ENCODE results near the gene WHRN.

The WHRN gene

GRCh38 chr9:114452219-114453165 is 52.8 kb downstream of the WHRN start:
- no peak for DNase-seq (ENCODE audit: low read depth)

GRCh38 chr9:114451707-114452031 is 53.6 kb downstream of the WHRN start:
- no peak overlapping the region for H3K4me3 ChIP-seq (ENCODE audit: low read depth, low read length)
- TF ChIP-seq CTCF (IDR thresholded peaks at IDR 0.05; ENCODE audit: low read depth, low read length, missing control alignments): no peak
- in situ Hi-C loops (cut with HindIII; ENCODE audit: low sequenced_read_pairs): no loop called here
- DNase-seq (ENCODE audit: low read depth): no peak

More at GRCh38 chr9:114452219-114453165, 52.8 kb downstream of the WHRN start:
- TF ChIP-seq CTCF (IDR thresholded peaks at IDR 0.05; ENCODE audit: low read depth, low read length, missing control alignments): no peak
- H3K4me3 ChIP-seq (ENCODE audit: low read depth, low read length): no peak overlapping the region
- in situ Hi-C loops (cut with HindIII; ENCODE audit: low sequenced_read_pairs): no loop called here

DNA sequence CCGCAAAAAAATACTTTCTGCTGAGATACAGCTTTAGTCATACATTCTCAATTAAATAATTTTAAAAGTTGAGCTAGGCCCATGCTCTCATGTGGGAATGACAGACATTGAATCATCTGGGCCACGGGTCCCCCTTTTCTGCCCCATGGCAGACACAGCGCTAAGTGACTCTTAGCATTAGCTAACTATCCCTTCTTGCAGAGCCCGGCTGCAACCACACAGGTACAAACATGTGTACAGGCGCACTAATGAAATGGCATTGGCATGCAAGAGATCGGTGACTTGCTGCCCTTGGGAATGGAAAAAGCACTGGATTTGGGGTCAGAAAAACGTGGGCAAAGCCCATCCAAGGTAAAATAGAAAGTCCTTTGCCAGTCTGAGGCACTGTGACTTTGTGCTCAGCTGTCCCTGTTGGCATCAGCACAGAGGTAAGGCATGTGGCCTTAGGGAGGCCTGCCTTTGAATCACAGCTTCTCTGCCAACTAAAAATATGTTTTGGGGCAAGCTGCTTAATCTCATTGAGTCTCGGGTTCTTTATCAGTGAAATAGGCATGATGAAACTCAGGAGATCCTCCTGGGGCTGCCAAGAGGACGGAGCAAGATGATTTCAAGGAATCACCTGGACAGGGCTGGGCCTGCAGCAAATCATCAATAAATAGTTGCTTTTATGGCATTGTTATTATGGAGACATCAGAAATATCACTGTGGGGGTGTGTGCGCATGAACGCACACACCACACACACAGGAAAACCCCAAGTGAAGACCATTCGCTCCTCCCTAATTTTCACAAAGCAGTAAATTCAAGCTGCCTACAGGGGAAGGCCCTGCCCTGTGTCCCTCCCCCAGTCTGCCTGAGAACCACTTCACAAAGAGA is 54.2 kb downstream of the WHRN start:
- in situ Hi-C loops (cut with HindIII; ENCODE audit: low sequenced_read_pairs): no loop called here
- no peak for TF ChIP-seq CTCF (IDR thresholded peaks at IDR 0.05; ENCODE audit: low read depth, low read length, missing control alignments)
- no peak overlapping the region for H3K4me3 ChIP-seq (ENCODE audit: low read depth, low read length)
- DNase-seq (ENCODE audit: low read depth): no peak

DNA sequence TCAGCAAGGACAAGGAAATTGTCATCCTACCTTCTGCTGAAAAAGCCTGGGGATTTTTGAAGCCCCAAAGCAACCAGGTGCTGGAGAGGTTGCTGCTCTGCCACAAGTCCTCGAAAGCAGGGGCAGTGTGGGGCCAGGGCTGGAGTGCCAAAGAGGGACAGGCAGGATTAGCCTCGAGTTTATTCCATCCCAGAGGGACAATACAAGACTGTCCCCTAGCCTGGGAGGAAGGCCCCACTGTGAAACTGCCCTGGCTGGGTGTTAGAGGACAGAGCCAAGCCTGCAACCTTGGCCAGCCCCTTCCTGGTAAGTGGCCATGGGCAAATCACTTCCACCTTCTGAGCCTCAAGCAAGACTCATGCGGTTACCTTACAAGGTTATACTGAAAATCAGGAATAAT is 55.1 kb downstream of the WHRN start:
- in situ Hi-C loops (cut with HindIII; ENCODE audit: low sequenced_read_pairs): no loop called here
- no peak overlapping the region for H3K4me3 ChIP-seq (ENCODE audit: low read depth, low read length)
- DNase-seq (ENCODE audit: low read depth): no peak
- no peak for TF ChIP-seq CTCF (IDR thresholded peaks at IDR 0.05; ENCODE audit: low read depth, low read length, missing control alignments)

- in situ Hi-C loops (cut with HindIII; ENCODE audit: low sequenced_read_pairs): no loop called here
- no peak for TF ChIP-seq CTCF (IDR thresholded peaks at IDR 0.05; ENCODE audit: low read depth, low read length, missing control alignments)
- no peak for DNase-seq (ENCODE audit: low read depth)
- no peak overlapping the region for H3K4me3 ChIP-seq (ENCODE audit: low read depth, low read length)
Observed at GRCh38 chr9:114449236-114449635, 56.0 kb downstream of the WHRN start.

GRCh38 chr9:114448706-114449105 is 56.6 kb downstream of the WHRN start:
- peak; percentile 33 for DNase-seq (ENCODE audit: low read depth)
- H3K4me3 ChIP-seq (ENCODE audit: low read depth, low read length): no peak overlapping the region
- in situ Hi-C loops (cut with HindIII; ENCODE audit: low sequenced_read_pairs): no loop called here
- TF ChIP-seq CTCF (IDR thresholded peaks at IDR 0.05; ENCODE audit: low read depth, low read length, missing control alignments): no peak

Data from astrocyte of the cerebellum (primary cell).